HEK293 (cell line): ENCODE measurements around the gene EPHA4.

Source experiments
- CTCF ChIA-PET: fragments of 350-600 bp; formaldehyde crosslinking; extraction: SDS; loops from one replicate; lab custom pipeline; 2021; ENCODE audit warnings: antibody characterized with exemption; lab: Yijun Ruan, JAX
- POLR2A ChIA-PET: fragments of 300-600 bp; formaldehyde crosslinking; extraction: SDS; loops from one replicate; lab custom pipeline; 2020; ENCODE audit warnings: antibody characterized with exemption, inconsistent platforms; lab: Yijun Ruan, JAX
- H3K27ac ChIP-seq: fragments of 200-500 bp; sonication (Bioruptor generic); 2 replicates; pipeline ENCODE4 v1.5.1; 2014; ENCODE audit warnings: low read depth, low read length, control low read depth, inconsistent platforms; ENCODE audit errors: extremely low read depth
- H3K36me3 ChIP-seq, 2 experiments: fragments of 200-500 bp in 1 of 2; sonication (Bioruptor generic) in 1 of 2; 1 replicate in 1 of 2; 2 replicates in 1 of 2; pipeline ENCODE4 v1.5.1; 2014 to 2017; ENCODE audit warnings: inconsistent platforms in 2 of 2, low read length in 2 of 2; ENCODE audit not compliant: control insufficient read depth in 2 of 2, insufficient read depth in 1 of 2
- H3K4me1 ChIP-seq: fragments of 200-500 bp; sonication (Bioruptor generic); 2 replicates; pipeline ENCODE4 v1.5.1; 2014; ENCODE audit warnings: mild to moderate bottlenecking, low read length, inconsistent platforms; ENCODE audit not compliant: control insufficient read depth, insufficient read depth
- H3K4me3 ChIP-seq: 2 replicates; pipeline ENCODE4 v1.5.1; 2011; ENCODE audit warnings: low read depth, mild to moderate bottlenecking, control low read depth, low read length, moderate library complexity
- H3K9me3 ChIP-seq: fragments of 200-500 bp; sonication (Bioruptor generic); 2 replicates; pipeline ENCODE4 v1.5.1; 2014; ENCODE audit warnings: low read depth, low read length, inconsistent platforms; ENCODE audit not compliant: control insufficient read depth, insufficient read depth
- ELK4 ChIP-seq: IDR thresholded peaks from 2 replicates; pipeline ENCODE4 v1.6.1; 2011; ENCODE audit warnings: mild to moderate bottlenecking, low read depth, low read length, borderline replicate concordance
- GLI4 ChIP-seq: fragments of 450-650 bp; formaldehyde crosslinking; IDR thresholded peaks from 2 replicates; pipeline ENCODE4 v1.5.1; 2016; ENCODE audit warnings: missing biosample characterization, missing genetic modification characterization
- GLIS1 ChIP-seq: fragments of 450-650 bp; formaldehyde crosslinking; IDR thresholded peaks from 2 replicates; pipeline ENCODE4 v1.5.1; 2016; ENCODE audit warnings: missing biosample characterization, missing genetic modification characterization
- KLF10 ChIP-seq: fragments of 450-650 bp; IDR thresholded peaks from 2 replicates; pipeline ENCODE4 v1.5.1; 2018; ENCODE audit warnings: missing biosample characterization, mild to moderate bottlenecking, missing genetic modification characterization
- KLF17 ChIP-seq: fragments of 450-650 bp; formaldehyde crosslinking; IDR thresholded peaks from 2 replicates; pipeline ENCODE4 v1.5.1; 2016; ENCODE audit warnings: missing biosample characterization, missing genetic modification characterization
- REST ChIP-seq: fragments of 450-650 bp; formaldehyde crosslinking; IDR thresholded peaks from 2 replicates; pipeline ENCODE4 v1.5.1; 2016; ENCODE audit warnings: missing biosample characterization, missing genetic modification characterization
- SCRT2 ChIP-seq: fragments of 450-650 bp; formaldehyde crosslinking; IDR thresholded peaks from 2 replicates; pipeline ENCODE4 v1.5.1; 2016; ENCODE audit warnings: missing biosample characterization, missing genetic modification characterization
- WT1 ChIP-seq: fragments of 450-650 bp; formaldehyde crosslinking; IDR thresholded peaks from 2 replicates; pipeline ENCODE4 v1.5.1; 2016; ENCODE audit warnings: missing biosample characterization, missing genetic modification characterization
- ZBTB10 ChIP-seq: fragments of 450-650 bp; formaldehyde crosslinking; IDR thresholded peaks from 2 replicates; pipeline ENCODE4 v1.5.1; 2016; ENCODE audit warnings: missing biosample characterization, missing genetic modification characterization
- ZNF155 ChIP-seq: fragments of 450-650 bp; formaldehyde crosslinking; IDR thresholded peaks from 2 replicates; pipeline ENCODE4 v1.5.1; 2016; ENCODE audit warnings: missing biosample characterization, missing genetic modification characterization
- ZNF184 ChIP-seq: fragments of 450-650 bp; IDR thresholded peaks from 2 replicates; pipeline ENCODE4 v1.5.1; 2018; ENCODE audit warnings: missing biosample characterization, mild to moderate bottlenecking, missing genetic modification characterization
- ZNF449 ChIP-seq: fragments of 450-650 bp; formaldehyde crosslinking; IDR thresholded peaks from 2 replicates; pipeline ENCODE4 v1.5.1; 2017; ENCODE audit warnings: missing biosample characterization, mild to moderate bottlenecking, missing genetic modification characterization, moderate library complexity
- ZNF555 ChIP-seq: fragments of 450-650 bp; formaldehyde crosslinking; conservative IDR thresholded peaks from 2 replicates; pipeline ENCODE4 v1.5.1; 2017; ENCODE audit warnings: missing biosample characterization, mild to moderate bottlenecking, missing genetic modification characterization, inconsistent platforms
- ZSCAN30 ChIP-seq: fragments of 450-650 bp; IDR thresholded peaks from 2 replicates; pipeline ENCODE4 v1.5.1; 2018; ENCODE audit warnings: missing biosample characterization, mild to moderate bottlenecking, missing genetic modification characterization, moderate library complexity
- ZSCAN4 ChIP-seq: fragments of 450-650 bp; formaldehyde crosslinking; IDR thresholded peaks from 2 replicates; pipeline ENCODE4 v1.5.1; 2017; ENCODE audit warnings: missing biosample characterization, missing genetic modification characterization

EPHA4 gene

GRCh38 chr2:221588306-221588985 is 16.3 kb upstream of the EPHA4 start (continued):
- TF ChIP-seq SCRT2 (tag by site-specific recombination) (no peak), ZSCAN4 (tag by site-specific recombination) (no peak), ZNF155 (tag by site-specific recombination) (no peak), ELK4 (no peak), ZSCAN30 (tag by site-specific recombination) (no peak)

GRCh38 chr2:221581986-221582385 is 9.9 kb upstream of the EPHA4 start:
- no peak overlapping the region for H3K27ac ChIP-seq
- POLR2A ChIA-PET = no interaction called here
- no peak for TF ChIP-seq REST (tag by site-specific recombination)
- no peak for TF ChIP-seq WT1
- no peak for TF ChIP-seq GLIS1 (tag by site-specific recombination)
- TF ChIP-seq ZBTB10 (tag by site-specific recombination) = no peak
- no peak for TF ChIP-seq KLF10 (tag by site-specific recombination)
- TF ChIP-seq ZNF449 (tag by site-specific recombination) = no peak
- no peak for TF ChIP-seq ZNF184 (tag by site-specific recombination)
- TF ChIP-seq KLF17 (tag by site-specific recombination) = no peak
- TF ChIP-seq GLI4 (tag by site-specific recombination) = no peak
- no peak for TF ChIP-seq ZNF555 (tag by site-specific recombination)
- no peaks in the 10 kb centered on the region for H3K4me1 ChIP-seq
- CTCF ChIA-PET = interaction anchor here (1.3 kb wide), 1 partner anchor 8 kb away, joined by 3 read pairs; no protein-coding TSS in a partner anchor
- no peaks in the 10 kb centered on the region for H3K9me3 ChIP-seq
- no peaks in the 10 kb centered on the region for H3K36me3 ChIP-seq
- H3K4me3 ChIP-seq = no peak overlapping the region
